Midbrain (tissue), 1 donor: Measurements from ENCODE around the gene HOXD3.

Experiments
- DNase-seq: peaks from one replicate; lab custom pipeline; 2025; lab: John Stamatoyannopoulos, UW

HOXD3 gene

GRCh38 chr2:176177580-176178037 is 20.5 kb downstream of the HOXD3 start:
- DNase-seq = no peak

- no peak for DNase-seq
Observed at GRCh38 chr2:176178038-176178756, 21.1 kb downstream of the HOXD3 start.

GRCh38 chr2:176178757-176179295 is 21.7 kb downstream of the HOXD3 start:
- DNase-seq = no peak

GRCh38 chr2:176181551-176181950 is 24.4 kb downstream of the HOXD3 start:
- DNase-seq = no peak

- no peak for DNase-seq
Observed at GRCh38 chr2:176182671-176183070, 25.6 kb downstream of the HOXD3 start.

GRCh38 chr2:176184749-176185148 is 27.6 kb downstream of the HOXD3 start:
- no peak for DNase-seq

GRCh38 chr2:176186024-176186423 is 28.9 kb downstream of the HOXD3 start:
- no peak for DNase-seq

- DNase-seq = no peak
Observed at GRCh38 chr2:176187200-176187898, 30.2 kb downstream of the HOXD3 start.

GRCh38 chr2:176187899-176188773 is 31.0 kb downstream of the HOXD3 start, which contains the start of gene HOXD1:
Gene HOXD1 (plus strand): TSS chr2:176188668. CDS start chr2:176188802, 134 bp downstream.
- peak; percentile 64 for DNase-seq

GRCh38 chr2:176188774-176189680 is 31.9 kb downstream of the HOXD3 start:
- peak; percentile 44 for DNase-seq

- peak; percentile 44 for DNase-seq
Observed at GRCh38 chr2:176189681-176190641, 32.9 kb downstream of the HOXD3 start.

- DNase-seq = peak; percentile 9
Observed at GRCh38 chr2:176192351-176192750, 35.2 kb downstream of the HOXD3 start.

- DNase-seq = peak; percentile 31
Observed at GRCh38 chr2:176193048-176193447, 35.9 kb downstream of the HOXD3 start.

GRCh38 chr2:176199902-176200301 is 42.8 kb downstream of the HOXD3 start:
- DNase-seq = no peak

GRCh38 chr2:176200971-176201370 is 43.9 kb downstream of the HOXD3 start:
- no peak for DNase-seq

GRCh38 chr2:176202491-176202890 is 45.4 kb downstream of the HOXD3 start:
- no peak for DNase-seq

- no peak for DNase-seq
Observed at GRCh38 chr2:176205126-176205525, 48.0 kb downstream of the HOXD3 start.

- DNase-seq = no peak
Observed at GRCh38 chr2:176206136-176206535, 49.0 kb downstream of the HOXD3 start.

- no peak for DNase-seq
Observed at GRCh38 chr2:176206682-176207081, 49.6 kb downstream of the HOXD3 start.

GRCh38 chr2:176211110-176211509 is 54.0 kb downstream of the HOXD3 start:
- DNase-seq = no peak
